ENCODE measurements around the gene PLGRKT. TPM values are rescaled to one million over a fixed set of nuclear protein-coding genes. Genes with fewer than 3 reads are reported as not detected.
"Not testable (repeated sequence)": the region's sequence is repeated elsewhere in the genome, so short reads cannot be mapped to it uniquely, and the experiment has no call there.

PLGRKT gene
- polyA plus RNA-seq, 1 experiment, result 13.1 TPM

GRCh38 chr9:5438301-5439162 lies 807 bp upstream of the PLGRKT start:
- no peak for TF ChIP-seq CTCF (IDR thresholded peaks at IDR 0.05; ENCODE audit: low read depth, low read length)
- POLR2A ChIA-PET, result interaction anchor here (1.0 to 1.5 kb wide), 4 partner anchors 12 to 147 kb away, joined by 3 to 11 read pairs (median 3); partner anchors contain the start of genes CD274 and PDCD1LG2
- Histone ChIP-seq H3K4me3 (ENCODE audit: low read depth, low read length) (peak overlapping the region; percentile 75), H3K27ac (ENCODE audit: low read depth, low read length) (peak overlapping the region; percentile 57), H3K9me3 (ENCODE audit: control insufficient read depth, insufficient read depth, low read length) (peaks cover 11% of the 10 kb centered on the region), H3K27me3 (ENCODE audit: control insufficient read depth, insufficient read depth, low read length) (no peaks in the 10 kb centered on the region)
- DNase-seq (ENCODE audit: low read depth, low spot score), result no peak
- CTCF ChIA-PET, result interaction anchor here (0.5 to 5.1 kb wide), 5 partner anchors 12 to 278 kb away, joined by 3 to 21 read pairs (median 9); partner anchors contain the start of gene CD274

GRCh38 chr9:5436441-5436840 lies 1.3 kb downstream of the PLGRKT start:
- Histone ChIP-seq H3K27ac (ENCODE audit: low read depth, low read length) (no peak overlapping the region), H3K4me3 (ENCODE audit: low read depth, low read length) (no peak overlapping the region), H3K27me3 (ENCODE audit: control insufficient read depth, insufficient read depth, low read length) (no peaks in the 10 kb centered on the region), H3K9me3 (ENCODE audit: control insufficient read depth, insufficient read depth, low read length) (peaks cover 24% of the 10 kb centered on the region)
- ChIA-PET CTCF (interaction anchor here (2.0 to 5.1 kb wide), 2 partner anchors 154 to 164 kb away, joined by 9 to 21 read pairs; no protein-coding TSS in a partner anchor), POLR2A (no interaction called here)
- TF ChIP-seq CTCF (IDR thresholded peaks at IDR 0.05; ENCODE audit: low read depth, low read length), result no peak
- DNase-seq (ENCODE audit: low read depth, low spot score), result no peak

- H3K4me3 ChIP-seq (ENCODE audit: low read depth, low read length), result no peak overlapping the region
- no peak for TF ChIP-seq CTCF (IDR thresholded peaks at IDR 0.05; ENCODE audit: low read depth, low read length)
- no peaks in the 10 kb centered on the region for H3K27me3 ChIP-seq (ENCODE audit: control insufficient read depth, insufficient read depth, low read length)
- H3K9me3 ChIP-seq (ENCODE audit: control insufficient read depth, insufficient read depth, low read length), result peaks cover 24% of the 10 kb centered on the region
- CTCF ChIA-PET, result interaction anchor here (5.1 kb wide), 1 partner anchor 154 kb away, joined by 21 read pairs; no protein-coding TSS in a partner anchor
- POLR2A ChIA-PET, result no interaction called here
- no peak for DNase-seq (ENCODE audit: low read depth, low spot score)
- no peak overlapping the region for H3K27ac ChIP-seq (ENCODE audit: low read depth, low read length)
Observed at GRCh38 chr9:5435912-5436311, 1.8 kb downstream of the PLGRKT start.

- H3K27me3 ChIP-seq (ENCODE audit: control insufficient read depth, insufficient read depth, low read length); DNase-seq (ENCODE audit: low read depth, low spot score); H3K27ac ChIP-seq (ENCODE audit: low read depth, low read length); H3K4me3 ChIP-seq (ENCODE audit: low read depth, low read length); POLR2A ChIA-PET; CTCF ChIA-PET: not testable (repeated sequence)
- H3K9me3 ChIP-seq (ENCODE audit: control insufficient read depth, insufficient read depth, low read length), result peaks cover 24% of the 10 kb centered on the region
Observed at GRCh38 chr9:5433841-5434810, 3.6 kb downstream of the PLGRKT start.

GRCh38 chr9:5433328-5433727 lies 4.4 kb downstream of the PLGRKT start:
- H3K4me3 ChIP-seq (ENCODE audit: low read depth, low read length); H3K27me3 ChIP-seq (ENCODE audit: control insufficient read depth, insufficient read depth, low read length); CTCF ChIA-PET; POLR2A ChIA-PET; H3K27ac ChIP-seq (ENCODE audit: low read depth, low read length); DNase-seq (ENCODE audit: low read depth, low spot score): not testable (repeated sequence)
- peaks cover 24% of the 10 kb centered on the region for H3K9me3 ChIP-seq (ENCODE audit: control insufficient read depth, insufficient read depth, low read length)

GRCh38 chr9:5432890-5433289 lies 4.8 kb downstream of the PLGRKT start:
- H3K27ac ChIP-seq (ENCODE audit: low read depth, low read length); H3K27me3 ChIP-seq (ENCODE audit: control insufficient read depth, insufficient read depth, low read length); CTCF ChIA-PET; DNase-seq (ENCODE audit: low read depth, low spot score); H3K4me3 ChIP-seq (ENCODE audit: low read depth, low read length); POLR2A ChIA-PET: not testable (repeated sequence)
- H3K9me3 ChIP-seq (ENCODE audit: control insufficient read depth, insufficient read depth, low read length), result peaks cover 24% of the 10 kb centered on the region
